GM13976 (cell line): ENCODE measurements around the gene LPIN3.

Experiments used
- DNase-seq: peaks from one replicate; pipeline ENCODE4 v3.0.0; 2012; ENCODE audit warnings: low spot score
- CTCF ChIP-seq: IDR thresholded peaks from 2 replicates; pipeline ENCODE4 v1.5.1; 2012; ENCODE audit warnings: borderline replicate concordance, mild to moderate bottlenecking; ENCODE audit not compliant: insufficient read depth; ENCODE audit errors: extremely low read depth, missing control alignments, control extremely low read depth
- in situ Hi-C: fragments of 300-500 bp; cut with MboI; formaldehyde crosslinking; loops from one replicate; pipeline ENCODE4 v1.12.0; 2022; ENCODE audit warnings: low sequenced_read_pairs, mixed read lengths, inconsistent platforms; ENCODE audit not compliant: unreplicated experiment

Gene LPIN3

GRCh38 chr20:41348430-41349172, 8.0 kb downstream of the LPIN3 start:
- no peak for DNase-seq
- TF ChIP-seq CTCF = no peak
- in situ Hi-C loops = loop anchor here (10.0 kb wide), 1 partner anchor 374 kb away; no protein-coding TSS in a partner anchor

- no peak for TF ChIP-seq CTCF
- in situ Hi-C loops = loop anchor here (10.0 kb wide), 1 partner anchor 374 kb away; no protein-coding TSS in a partner anchor
- DNase-seq = no peak
These were observed 8.6 kb downstream of the LPIN3 start for GRCh38 chr20:41349266-41349665.

- in situ Hi-C loops = loop anchor here (10.0 kb wide), 1 partner anchor 375 kb away; no protein-coding TSS in a partner anchor
- no peak for DNase-seq
- no peak for TF ChIP-seq CTCF
These were observed 9.3 kb downstream of the LPIN3 start for GRCh38 chr20:41349943-41350342.

GRCh38 chr20:41350408-41350962, 9.9 kb downstream of the LPIN3 start:
- TF ChIP-seq CTCF = no peak
- in situ Hi-C loops = no loop called here
- DNase-seq = no peak

GRCh38 chr20:41352106-41352505, 11.5 kb downstream of the LPIN3 start:
- in situ Hi-C loops = no loop called here

GRCh38 chr20:41352666-41353065, 12.0 kb downstream of the LPIN3 start:
- in situ Hi-C loops = no loop called here

More at GRCh38 chr20:41352106-41352505, 11.5 kb downstream of the LPIN3 start:
- TF ChIP-seq CTCF = no peak
- no peak for DNase-seq

More at GRCh38 chr20:41352666-41353065, 12.0 kb downstream of the LPIN3 start:
- no peak for TF ChIP-seq CTCF
- no peak for DNase-seq
